Fibroblast of lung (primary cell): ENCODE results near the gene DENR.

ENCODE experiments used
- EZH2 ChIP-seq: IDR thresholded peaks from 2 replicates; pipeline ENCODE4 v1.5.1; 2012; ENCODE audit warnings: low read length, control low read depth, mild to moderate bottlenecking; ENCODE audit errors: missing control alignments
- TF ChIP-seq, protein P1 (sequence below), 2 donors: IDR thresholded peaks in 1 of 2; conservative IDR thresholded peaks in 1 of 2; 1 replicate in 1 of 2; 2 replicates in 1 of 2; pipeline ENCODE4 v1.5.1; 2011 to 2012; ENCODE audit warnings: low read length in 2 of 2, control low read depth in 1 of 2, inconsistent platforms in 1 of 2, low read depth in 1 of 2, mild to moderate bottlenecking in 1 of 2

DNA sequence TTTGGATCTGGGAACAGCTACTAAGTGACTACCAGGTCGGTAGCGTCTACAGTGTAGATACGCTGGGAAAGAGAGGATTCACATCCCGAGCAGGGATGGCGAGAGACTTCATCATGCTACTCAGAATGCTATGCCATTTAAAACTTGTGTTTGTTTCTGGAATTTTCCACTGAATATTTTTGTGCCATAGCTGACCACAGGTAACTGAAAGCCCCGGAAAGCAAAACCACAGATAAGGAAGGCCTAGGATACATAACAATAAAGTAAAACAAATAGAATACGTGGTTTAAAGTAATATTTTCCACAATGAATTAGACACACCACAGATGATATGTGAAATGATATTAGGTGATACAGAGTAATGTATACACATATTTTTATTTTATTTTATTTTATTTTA lies 14.1 kb upstream of the DENR start:
- TF ChIP-seq, protein P1, sequence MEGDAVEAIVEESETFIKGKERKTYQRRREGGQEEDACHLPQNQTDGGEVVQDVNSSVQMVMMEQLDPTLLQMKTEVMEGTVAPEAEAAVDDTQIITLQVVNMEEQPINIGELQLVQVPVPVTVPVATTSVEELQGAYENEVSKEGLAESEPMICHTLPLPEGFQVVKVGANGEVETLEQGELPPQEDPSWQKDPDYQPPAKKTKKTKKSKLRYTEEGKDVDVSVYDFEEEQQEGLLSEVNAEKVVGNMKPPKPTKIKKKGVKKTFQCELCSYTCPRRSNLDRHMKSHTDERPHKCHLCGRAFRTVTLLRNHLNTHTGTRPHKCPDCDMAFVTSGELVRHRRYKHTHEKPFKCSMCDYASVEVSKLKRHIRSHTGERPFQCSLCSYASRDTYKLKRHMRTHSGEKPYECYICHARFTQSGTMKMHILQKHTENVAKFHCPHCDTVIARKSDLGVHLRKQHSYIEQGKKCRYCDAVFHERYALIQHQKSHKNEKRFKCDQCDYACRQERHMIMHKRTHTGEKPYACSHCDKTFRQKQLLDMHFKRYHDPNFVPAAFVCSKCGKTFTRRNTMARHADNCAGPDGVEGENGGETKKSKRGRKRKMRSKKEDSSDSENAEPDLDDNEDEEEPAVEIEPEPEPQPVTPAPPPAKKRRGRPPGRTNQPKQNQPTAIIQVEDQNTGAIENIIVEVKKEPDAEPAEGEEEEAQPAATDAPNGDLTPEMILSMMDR (conservative IDR thresholded peaks at IDR 0.05 in 1 of 2, IDR thresholded peaks at IDR 0.05 in 1 of 2; ENCODE audit: low read depth in 1 of 2, low read length in 2 of 2) = no peak
- TF ChIP-seq EZH2 = no peak
